ENCODE results near the gene METTL17. TPM values are rescaled to one million over a fixed set of nuclear protein-coding genes. Genes with fewer than 3 reads are reported as not detected.

The METTL17 gene
- total RNA-seq, 1 experiment from 2014 or later: 98.1 TPM

- TF ChIP-seq OVOL2 (CRISPR knock-in tag; IDR thresholded peaks at IDR 0.05; ENCODE audit: borderline replicate concordance) (no peak), JAZF1 (CRISPR knock-in tag; IDR thresholded peaks at IDR 0.05) (no peak), AFF4 (CRISPR knock-in tag; IDR thresholded peaks at IDR 0.05; ENCODE audit: borderline replicate concordance) (no peak), ZNF232 (CRISPR knock-in tag; IDR thresholded peaks at IDR 0.05) (no peak), HMGXB4 (CRISPR knock-in tag; IDR thresholded peaks at IDR 0.05) (no peak), ZNF317 (CRISPR knock-in tag; IDR thresholded peaks at IDR 0.05; ENCODE audit: borderline replicate concordance, low read depth) (no peak)
Measured at GRCh38 chr14:21025371-21026273, 35.8 kb downstream of the METTL17 start (continued).

- peaks cover 39% of the 10 kb centered on the region for H3K4me1 Mint-ChIP-seq
- CTCF ChIA-PET: interaction anchor here (0.6 to 12.2 kb wide), 13 partner anchors 11 to 336 kb away, joined by 3 to 104 read pairs (median 6); partner anchors contain the start of gene ARHGEF40
- peak overlapping the region; percentile 93 for H3K4me3 Mint-ChIP-seq
- peak overlapping the region; percentile 40; the same call in 1 of the 2 replicates for H3K27ac Mint-ChIP-seq
- DNase-seq (ENCODE audit: low spot score) (no peak), ATAC-seq (no peak)
- no peak for TF ChIP-seq CREB1 (CRISPR knock-in tag; IDR thresholded peaks at IDR 0.05)
- no peak for TF ChIP-seq ZNF232 (CRISPR knock-in tag; IDR thresholded peaks at IDR 0.05)
- no peak for TF ChIP-seq ZNF532 (CRISPR knock-in tag; IDR thresholded peaks at IDR 0.05; ENCODE audit: borderline replicate concordance)
- no peak for TF ChIP-seq IRF2 (CRISPR knock-in tag; IDR thresholded peaks at IDR 0.05; ENCODE audit: borderline replicate concordance, low read depth)
- TF ChIP-seq TCF7 (CRISPR knock-in tag; IDR thresholded peaks at IDR 0.05; ENCODE audit: low read depth): no peak
- TF ChIP-seq ETV6 (CRISPR knock-in tag; IDR thresholded peaks at IDR 0.05): no peak
- TF ChIP-seq ZBTB43 (CRISPR knock-in tag; IDR thresholded peaks at IDR 0.05): no peak
- TF ChIP-seq ATF2 (CRISPR knock-in tag; IDR thresholded peaks at IDR 0.05; ENCODE audit: borderline replicate concordance, low read depth): no peak
- TF ChIP-seq NFYB (CRISPR knock-in tag; conservative IDR thresholded peaks at IDR 0.05; ENCODE audit: low read depth): no peak
- TF ChIP-seq ZNF425 (CRISPR knock-in tag; conservative IDR thresholded peaks at IDR 0.05): no peak
- TF ChIP-seq ZNF671 (CRISPR knock-in tag; IDR thresholded peaks at IDR 0.05): no peak
- TF ChIP-seq NFE2L1 (CRISPR knock-in tag; IDR thresholded peaks at IDR 0.05): no peak
- no peak for TF ChIP-seq ESRRA (CRISPR knock-in tag; IDR thresholded peaks at IDR 0.05; ENCODE audit: borderline replicate concordance)
- POLR2A ChIA-PET: interaction anchor here (0.6 to 1.7 kb wide), 6 partner anchors 12 to 56 kb away, joined by 3 to 12 read pairs (median 8); partner anchors contain the start of gene ARHGEF40
- peaks cover 41% of the 10 kb centered on the region for H3K27me3 Mint-ChIP-seq (ENCODE audit: low read depth)
- no peaks in the 10 kb centered on the region for H3K9me3 Mint-ChIP-seq
- peaks cover 2% of the 10 kb centered on the region; the same call in 1 of the 2 replicates for H3K36me3 Mint-ChIP-seq
Measured at GRCh38 chr14:21026274-21026987, 36.7 kb downstream of the METTL17 start.

Measured in WTC11 (cell line).